HAP-1 (cell line): ENCODE measurements around the gene MLST8.

ENCODE experiments used
- DNase-seq, 2 experiments: peaks; one replicate each; pipeline ENCODE4 v3.0.0-alpha.2; 2016 to 2020; ENCODE audit warnings: low spot score in 2 of 2
- H3K27me3 ChIP-seq: fragments of 250-450 bp; sonication (Bioruptor Pico); 2 replicates; pipeline ENCODE4 v1.5.1; 2020; ENCODE audit warnings: low read depth, mild to moderate bottlenecking, moderate library complexity
- H3K36me3 ChIP-seq: fragments of 250-450 bp; sonication (Bioruptor Pico); replicated peaks from 2 replicates; pipeline ENCODE4 v1.5.1; 2020; ENCODE audit warnings: mild to moderate bottlenecking
- H3K4me1 ChIP-seq: fragments of 250-450 bp; sonication (Bioruptor Pico); 2 replicates; pipeline ENCODE4 v1.5.1; 2020; ENCODE audit warnings: mild to moderate bottlenecking
- H3K4me3 ChIP-seq: fragments of 250-450 bp; sonication (Bioruptor Pico); 2 replicates; pipeline ENCODE4 v1.5.1; 2020; ENCODE audit warnings: mild to moderate bottlenecking, moderate library complexity
- H3K9me3 ChIP-seq: fragments of 250-450 bp; sonication (Bioruptor Pico); 2 replicates; pipeline ENCODE4 v1.5.1; 2020; ENCODE audit warnings: mild to moderate bottlenecking, moderate library complexity
- in situ Hi-C: fragments of 300-500 bp; cut with MboI; formaldehyde crosslinking; loops from 3 replicates; pipeline ENCODE4 v1.14.3; 2020; ENCODE audit warnings: low sequenced_read_pairs, inconsistent platforms, mixed read lengths

The MLST8 gene

GRCh38 chr16:2205104-2205966 lies at the start of gene MLST8:
Gene MLST8, plus strand, starts transcription at chr16:2205454. Its CDS starts 632 bp downstream, at chr16:2206086.
- in situ Hi-C loops = no loop called here
- peak; percentile 72 to 82 for DNase-seq
- Histone ChIP-seq H3K27me3 (no peaks in the 10 kb centered on the region), H3K36me3 (peaks cover 36% of the 10 kb centered on the region), H3K9me3 (no peaks in the 10 kb centered on the region), H3K4me1 (peaks cover 8% of the 10 kb centered on the region), H3K4me3 (peak within 1 kb of the TSS; percentile 100)

- Histone ChIP-seq H3K4me1 (peaks cover 22% of the 10 kb centered on the region), H3K4me3 (peak overlapping the region; percentile 100), H3K9me3 (no peaks in the 10 kb centered on the region), H3K36me3 (peaks cover 40% of the 10 kb centered on the region), H3K27me3 (no peaks in the 10 kb centered on the region)
- in situ Hi-C loops = no loop called here
- peak; percentile 32 to 62 for DNase-seq
Observed at GRCh38 chr16:2155977-2156848, 49.0 kb upstream of the MLST8 start.

- in situ Hi-C loops = no loop called here
- H3K4me3 ChIP-seq = peak overlapping the region; percentile 100
- peaks cover 16% of the 10 kb centered on the region for H3K4me1 ChIP-seq
- no peak for DNase-seq
- H3K36me3 ChIP-seq = peaks cover 33% of the 10 kb centered on the region
- H3K27me3 ChIP-seq = no peaks in the 10 kb centered on the region
- no peaks in the 10 kb centered on the region for H3K9me3 ChIP-seq
Observed at GRCh38 chr16:2156849-2157224, 48.4 kb upstream of the MLST8 start.

GRCh38 chr16:2157480-2158261 lies 47.6 kb upstream of the MLST8 start:
- Histone ChIP-seq H3K36me3 (peaks cover 25% of the 10 kb centered on the region), H3K9me3 (no peaks in the 10 kb centered on the region), H3K4me1 (peaks cover 11% of the 10 kb centered on the region), H3K27me3 (no peaks in the 10 kb centered on the region), H3K4me3 (no peak overlapping the region; the same call in 1 of the 2 replicates)
- DNase-seq = no peak
- in situ Hi-C loops = no loop called here

GRCh38 chr16:2158262-2158638 lies 47.0 kb upstream of the MLST8 start:
- DNase-seq = no peak
- peaks cover 9% of the 10 kb centered on the region for H3K4me1 ChIP-seq
- no peaks in the 10 kb centered on the region for H3K27me3 ChIP-seq
- H3K4me3 ChIP-seq = no peak overlapping the region
- in situ Hi-C loops = no loop called here
- H3K36me3 ChIP-seq = peaks cover 19% of the 10 kb centered on the region
- H3K9me3 ChIP-seq = no peaks in the 10 kb centered on the region

GRCh38 chr16:2159175-2159838 lies 45.9 kb upstream of the MLST8 start:
- in situ Hi-C loops = no loop called here
- Histone ChIP-seq H3K4me3 (no peak overlapping the region), H3K36me3 (peaks cover 14% of the 10 kb centered on the region), H3K4me1 (peaks cover 9% of the 10 kb centered on the region), H3K27me3 (no peaks in the 10 kb centered on the region), H3K9me3 (no peaks in the 10 kb centered on the region)
- DNase-seq = no peak

- no peak for DNase-seq
- H3K36me3 ChIP-seq = peaks cover 9% of the 10 kb centered on the region
- in situ Hi-C loops = no loop called here
- no peaks in the 10 kb centered on the region for H3K9me3 ChIP-seq
- no peak overlapping the region for H3K4me3 ChIP-seq
- H3K4me1 ChIP-seq = peaks cover 9% of the 10 kb centered on the region
- no peaks in the 10 kb centered on the region for H3K27me3 ChIP-seq
Observed at GRCh38 chr16:2160915-2161551, 44.2 kb upstream of the MLST8 start.

- Histone ChIP-seq H3K9me3 (no peaks in the 10 kb centered on the region), H3K4me1 (peaks cover 5% of the 10 kb centered on the region), H3K27me3 (no peaks in the 10 kb centered on the region), H3K4me3 (no peak overlapping the region), H3K36me3 (peaks cover 17% of the 10 kb centered on the region)
- in situ Hi-C loops = no loop called here
- no peak for DNase-seq
Observed at GRCh38 chr16:2161911-2162310, 43.3 kb upstream of the MLST8 start.

GRCh38 chr16:2162676-2163118 lies 42.6 kb upstream of the MLST8 start:
- no peak for DNase-seq
- no peaks in the 10 kb centered on the region for H3K4me1 ChIP-seq
- in situ Hi-C loops = no loop called here
- H3K9me3 ChIP-seq = no peaks in the 10 kb centered on the region
- no peaks in the 10 kb centered on the region for H3K27me3 ChIP-seq
- peaks cover 22% of the 10 kb centered on the region for H3K36me3 ChIP-seq
- H3K4me3 ChIP-seq = no peak overlapping the region

GRCh38 chr16:2163211-2163881 lies 41.9 kb upstream of the MLST8 start:
- Histone ChIP-seq H3K9me3 (no peaks in the 10 kb centered on the region), H3K36me3 (peaks cover 26% of the 10 kb centered on the region), H3K27me3 (no peaks in the 10 kb centered on the region), H3K4me3 (no peak overlapping the region), H3K4me1 (no peaks in the 10 kb centered on the region)
- DNase-seq = no peak
- in situ Hi-C loops = no loop called here

GRCh38 chr16:2165861-2166260 lies 39.4 kb upstream of the MLST8 start:
- in situ Hi-C loops = no loop called here
- DNase-seq = no peak
- H3K9me3 ChIP-seq = no peaks in the 10 kb centered on the region
- no peaks in the 10 kb centered on the region for H3K27me3 ChIP-seq
- no peaks in the 10 kb centered on the region for H3K4me1 ChIP-seq
- peaks cover 26% of the 10 kb centered on the region for H3K36me3 ChIP-seq
- H3K4me3 ChIP-seq = no peak overlapping the region

GRCh38 chr16:2166263-2167067 lies 38.8 kb upstream of the MLST8 start:
- Histone ChIP-seq H3K36me3 (peaks cover 26% of the 10 kb centered on the region), H3K9me3 (no peaks in the 10 kb centered on the region), H3K4me1 (no peaks in the 10 kb centered on the region), H3K27me3 (no peaks in the 10 kb centered on the region), H3K4me3 (no peak overlapping the region)
- in situ Hi-C loops = no loop called here
- no peak for DNase-seq
